OCI-LY7 (cell line): Measurements from ENCODE around the gene SMYD3.

Experiments
- CTCF ChIP-seq: fragments of 200-600 bp; sonication (generic); conservative IDR thresholded peaks from 2 replicates; pipeline ENCODE4 v1.5.1; 2014; ENCODE audit warnings: mild to moderate bottlenecking, antibody characterized with exemption, low read length, moderate library complexity, mixed read lengths
- EZH2phosphoT487 ChIP-seq: fragments of 200-600 bp; sonication (generic); IDR thresholded peaks from 2 replicates; pipeline ENCODE4 v1.6.1; 2018; ENCODE audit warnings: low read depth, borderline replicate concordance, mild to moderate bottlenecking, mixed run types, antibody characterized with exemption, low read length, moderate library complexity, mixed read lengths

GRCh38 chr1:246343251-246343650 lies 163.8 kb downstream of the SMYD3 start:
- no peak for TF ChIP-seq CTCF
- no peak for TF ChIP-seq EZH2phosphoT487
